ENCODE measurements around the gene UBL7.

Gene UBL7

DNA sequence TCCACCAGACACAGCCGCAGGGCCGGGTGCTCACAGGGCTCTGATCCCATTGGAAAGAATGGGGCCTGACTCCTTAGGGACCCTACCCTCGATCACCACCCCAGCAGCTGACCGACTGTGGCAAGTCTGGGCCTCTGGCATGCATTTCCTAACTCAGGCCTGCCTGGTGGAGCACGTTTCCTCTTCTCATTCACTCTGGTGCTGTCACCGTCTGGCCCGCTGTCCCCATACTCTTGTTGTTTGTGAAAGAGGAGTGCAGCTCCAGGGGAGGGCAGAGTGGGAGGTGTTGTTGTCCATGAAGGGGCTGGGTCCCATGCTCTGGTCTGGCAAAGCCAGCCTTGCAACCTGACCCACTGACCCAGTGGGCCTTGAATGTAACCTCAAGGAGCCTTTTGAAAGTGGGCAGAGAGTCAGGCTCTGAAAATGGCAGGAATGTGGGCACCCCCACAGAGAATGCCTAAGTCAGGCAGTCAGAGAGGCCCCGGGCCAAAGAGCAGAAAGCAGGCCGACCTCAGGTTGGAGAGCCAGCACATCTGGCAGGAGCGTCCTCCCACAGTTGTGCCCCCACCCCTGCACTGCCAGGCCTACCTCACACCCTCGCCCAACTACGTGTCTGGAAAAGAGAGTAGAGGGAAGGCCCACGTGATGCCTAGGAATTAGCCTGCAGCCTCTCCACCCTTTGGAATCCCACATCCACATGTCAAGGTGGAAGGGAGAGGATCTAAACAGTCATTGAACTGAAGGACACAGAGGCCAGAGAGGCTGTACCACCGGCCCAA, 38.1 kb downstream of the UBL7 start:
- no peak for DNase-seq

DNA sequence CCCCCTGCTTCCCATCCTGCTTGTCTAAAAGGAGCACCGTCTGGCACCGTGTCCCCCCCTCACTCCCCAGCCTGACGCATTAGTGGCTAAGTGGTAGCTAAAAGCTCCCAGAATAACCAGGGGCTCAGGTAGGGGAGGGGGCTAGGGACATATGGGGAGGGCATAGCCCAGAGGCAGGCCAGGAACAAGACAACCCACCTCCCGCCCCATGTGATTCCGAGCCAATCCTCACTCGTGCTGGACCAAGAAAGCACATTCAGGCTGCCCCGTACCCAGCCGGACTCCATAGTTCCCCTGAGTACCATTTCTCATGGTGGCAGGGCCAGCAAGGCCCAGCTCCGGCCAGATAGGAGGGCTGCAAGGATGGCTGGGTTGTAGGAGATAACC, 38.7 kb downstream of the UBL7 start:
- no peak for DNase-seq

DNA sequence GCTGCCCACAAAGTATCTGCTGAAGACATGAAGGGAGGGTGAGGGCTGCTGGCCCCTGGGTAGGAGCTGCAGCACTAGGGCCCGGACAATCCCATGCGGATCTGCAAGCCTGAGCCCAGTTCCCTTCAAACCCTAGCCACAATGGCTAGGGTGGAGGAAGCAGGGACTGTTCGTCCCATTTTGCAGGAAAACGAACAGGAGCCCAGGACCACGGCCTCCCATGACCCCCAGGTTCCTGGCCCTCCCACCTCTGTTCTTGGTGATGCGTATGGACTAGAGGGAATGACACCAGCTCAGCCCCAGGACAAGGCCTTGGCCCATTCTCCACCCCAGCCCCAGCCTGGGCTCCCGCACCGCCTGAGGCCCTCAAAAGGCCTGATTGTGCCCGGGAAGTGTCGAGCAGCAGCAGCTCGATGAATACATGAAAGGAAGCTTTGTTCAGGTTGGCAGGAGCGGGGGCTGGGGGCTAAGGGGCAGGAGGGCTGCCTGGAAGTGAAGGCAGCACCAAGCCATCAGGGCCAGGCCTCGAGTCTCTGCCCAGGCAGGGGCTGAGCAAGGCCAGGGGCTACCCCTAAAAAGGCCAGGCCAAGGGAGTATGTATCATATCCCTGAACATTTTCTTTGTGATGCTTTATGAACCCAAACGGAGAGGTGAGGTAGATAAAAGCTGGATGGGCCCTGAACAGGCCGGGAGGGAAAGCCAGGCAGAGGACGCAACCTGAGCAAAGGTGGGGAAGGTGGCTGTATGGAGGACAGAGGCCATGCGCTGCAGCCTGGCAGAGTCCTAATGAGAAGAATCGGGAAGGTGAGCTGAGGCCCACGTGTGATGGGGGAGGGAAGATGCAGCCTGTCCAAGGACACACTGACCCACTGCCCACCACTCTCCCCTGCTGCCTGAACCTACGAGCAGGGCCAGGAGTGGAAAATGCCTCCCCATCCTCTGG, 39.4 kb downstream of the UBL7 start:
- no peak for DNase-seq

DNA sequence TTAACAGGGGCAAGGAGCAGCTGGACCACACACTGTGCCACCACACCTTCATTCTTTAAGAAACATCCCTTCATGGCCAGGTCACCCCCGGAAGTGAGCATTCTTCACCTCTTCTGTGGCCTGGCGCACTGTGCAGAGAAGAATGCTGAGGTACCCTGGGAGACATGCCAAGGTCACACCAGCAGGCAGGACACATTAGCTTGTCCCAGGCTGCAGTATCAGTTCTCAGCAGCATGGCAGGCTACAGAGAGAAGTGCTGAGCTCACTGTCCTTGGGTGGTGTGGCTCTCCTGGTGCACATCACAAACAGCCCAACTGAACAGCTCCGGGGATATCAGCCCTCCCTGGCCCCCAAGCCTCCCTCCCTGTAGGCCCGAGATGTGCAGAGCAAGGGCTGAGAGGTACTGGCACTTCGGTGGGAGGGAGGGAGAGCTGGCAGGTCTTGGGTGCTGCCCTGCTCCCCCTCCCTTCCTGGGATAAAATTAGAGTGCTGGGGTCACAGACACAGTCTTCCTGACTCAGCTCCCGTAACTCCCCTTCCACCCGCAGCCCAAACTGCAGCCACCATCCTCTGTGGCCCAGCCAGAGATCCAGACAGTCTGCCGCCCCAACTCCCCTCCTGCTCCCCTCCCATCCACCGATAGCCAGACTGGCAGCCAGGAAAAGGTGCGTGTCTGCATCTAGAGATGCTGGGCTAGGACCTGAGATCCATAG, 40.6 kb downstream of the UBL7 start:
- DNase-seq, result no peak

DNA sequence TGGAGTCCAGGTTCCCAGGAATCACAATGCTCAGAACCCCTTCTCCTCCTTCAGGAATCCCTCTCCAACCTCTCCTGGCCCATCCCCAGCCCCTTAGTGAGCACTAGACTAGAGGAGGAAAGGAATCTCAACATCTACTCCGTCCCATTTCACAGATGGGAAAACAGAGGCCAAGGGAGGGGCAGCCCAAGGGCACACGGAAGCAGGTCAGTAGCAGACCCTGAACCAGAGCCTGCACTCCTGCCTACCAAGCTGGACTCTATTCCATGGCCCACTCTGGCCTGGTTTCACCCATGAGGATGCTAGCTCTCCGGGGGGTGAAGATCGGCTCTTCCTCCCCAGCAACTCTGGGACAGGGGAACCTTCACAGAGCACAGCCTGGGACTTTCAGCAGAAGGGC, 41.5 kb downstream of the UBL7 start:
- no peak for DNase-seq

DNA sequence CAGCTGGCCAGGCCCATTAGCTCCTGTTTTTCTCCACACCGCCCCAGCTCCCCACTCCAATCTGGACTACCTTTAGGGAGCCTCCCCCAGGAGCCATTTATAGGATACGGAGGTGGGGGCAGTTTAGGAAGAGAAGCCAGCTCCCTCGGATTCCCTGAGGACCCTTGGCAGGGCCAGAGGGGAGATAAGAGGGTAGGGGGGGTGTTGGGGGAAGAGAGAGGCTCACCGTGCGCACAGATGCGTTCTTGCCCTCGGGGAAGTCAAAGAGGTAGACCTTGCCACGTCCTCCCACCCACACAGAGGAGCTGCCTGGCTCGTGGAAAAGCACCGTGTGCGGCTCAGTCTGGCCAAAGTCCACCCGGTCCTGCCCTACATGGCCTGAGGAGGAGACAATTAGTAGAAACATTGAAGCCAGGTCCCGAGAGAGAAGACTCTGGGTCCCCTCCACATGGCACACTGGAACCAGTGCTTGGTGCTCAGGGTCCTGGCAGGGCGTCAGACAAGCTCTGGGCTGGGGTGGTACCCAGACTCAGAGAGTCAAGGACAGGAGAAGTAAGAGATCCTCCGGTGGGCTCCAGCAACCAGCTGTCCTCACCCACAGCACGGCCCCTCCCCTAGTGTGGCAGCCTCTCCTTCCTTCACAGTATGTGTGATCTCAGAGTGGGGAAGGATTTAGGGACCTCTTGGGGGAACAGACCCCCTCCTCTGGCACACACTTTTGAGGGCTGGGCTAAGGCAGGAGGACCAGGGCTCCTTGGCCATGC, 42.2 kb downstream of the UBL7 start:
- DNase-seq, result no peak

DNA sequence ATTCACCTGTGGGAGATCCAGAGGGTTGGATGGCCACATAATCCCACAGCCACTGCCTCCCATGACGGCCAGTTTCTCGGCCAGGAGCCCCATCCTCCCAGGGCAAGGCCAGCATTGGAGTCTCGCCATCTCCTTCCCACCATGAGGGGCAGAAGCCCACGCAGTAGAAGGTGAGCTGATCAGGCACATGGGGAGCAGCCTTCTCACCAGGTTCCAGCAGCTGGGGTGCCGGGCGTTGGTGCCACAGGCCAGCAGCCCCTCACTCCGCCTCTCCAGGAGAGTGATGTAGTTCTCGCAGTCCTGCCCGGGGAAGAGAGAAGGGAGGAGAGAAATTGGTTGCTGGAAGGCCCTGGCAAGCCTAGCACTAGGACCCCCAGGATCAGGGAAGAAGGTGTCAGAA, 43.3 kb downstream of the UBL7 start:
- DNase-seq, result no peak

DNA sequence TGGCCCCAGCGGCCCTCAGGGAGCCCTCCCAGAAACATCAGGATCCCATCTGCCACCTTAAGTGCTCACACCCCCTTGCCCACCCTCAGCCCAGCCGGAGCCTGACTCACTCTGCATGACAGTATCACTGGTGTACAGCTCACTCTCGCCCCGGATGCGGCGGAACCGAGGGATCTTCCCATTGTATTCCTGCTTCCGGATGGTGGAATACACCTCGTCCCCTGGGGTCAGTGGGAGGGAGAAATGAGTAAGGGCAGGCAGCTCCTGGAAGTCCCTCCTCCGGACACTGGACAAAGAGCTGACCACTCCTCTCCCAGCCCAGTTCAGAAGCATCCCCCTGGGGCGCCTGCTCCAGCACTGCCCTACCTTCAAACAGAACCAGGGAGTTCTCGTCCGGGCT, 43.7 kb downstream of the UBL7 start:
- no peak for DNase-seq

DNA sequence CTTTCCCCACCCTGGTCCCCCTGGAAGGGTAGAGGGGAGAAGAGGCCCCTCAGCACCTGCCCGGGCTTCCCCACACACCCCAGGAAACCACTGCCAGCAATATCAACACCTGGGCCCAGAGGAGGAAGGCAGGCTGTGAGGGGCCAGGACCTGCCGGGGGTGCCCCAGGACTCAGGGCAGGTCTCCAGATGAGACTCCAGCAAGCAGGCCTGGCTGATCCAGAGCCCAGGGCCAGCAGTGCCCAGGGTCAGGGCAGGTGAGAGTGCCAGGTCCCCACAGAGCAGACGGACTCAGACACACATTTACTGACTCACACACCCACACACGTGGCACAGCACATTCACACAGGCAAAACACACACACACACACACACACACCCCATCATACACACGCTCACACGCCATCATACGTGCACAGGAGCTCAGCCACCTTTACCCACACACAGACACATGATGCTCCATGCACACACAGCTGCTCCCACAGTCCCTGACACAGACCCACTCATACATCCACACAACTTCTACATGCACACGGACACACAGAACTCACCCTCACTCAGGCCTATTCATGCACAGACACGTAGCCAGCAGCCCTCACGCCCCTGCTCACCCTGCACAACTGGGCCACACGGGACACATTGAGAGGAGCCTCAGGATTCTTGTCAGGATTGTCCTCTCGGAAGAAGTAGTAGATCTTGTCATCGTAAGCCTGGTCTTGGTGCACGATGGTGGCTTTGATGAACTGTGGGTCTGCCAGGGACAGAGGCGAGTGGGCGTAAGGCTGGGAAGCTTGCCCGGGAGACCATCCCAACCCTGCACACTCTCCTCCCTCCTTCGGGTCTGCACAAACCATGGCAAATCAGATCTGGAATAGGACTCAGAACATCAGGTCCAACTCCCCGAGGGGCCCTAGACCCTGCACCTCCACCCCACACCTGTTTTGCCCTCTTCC, 44.7 kb downstream of the UBL7 start:
- DNase-seq, result no peak

DNA sequence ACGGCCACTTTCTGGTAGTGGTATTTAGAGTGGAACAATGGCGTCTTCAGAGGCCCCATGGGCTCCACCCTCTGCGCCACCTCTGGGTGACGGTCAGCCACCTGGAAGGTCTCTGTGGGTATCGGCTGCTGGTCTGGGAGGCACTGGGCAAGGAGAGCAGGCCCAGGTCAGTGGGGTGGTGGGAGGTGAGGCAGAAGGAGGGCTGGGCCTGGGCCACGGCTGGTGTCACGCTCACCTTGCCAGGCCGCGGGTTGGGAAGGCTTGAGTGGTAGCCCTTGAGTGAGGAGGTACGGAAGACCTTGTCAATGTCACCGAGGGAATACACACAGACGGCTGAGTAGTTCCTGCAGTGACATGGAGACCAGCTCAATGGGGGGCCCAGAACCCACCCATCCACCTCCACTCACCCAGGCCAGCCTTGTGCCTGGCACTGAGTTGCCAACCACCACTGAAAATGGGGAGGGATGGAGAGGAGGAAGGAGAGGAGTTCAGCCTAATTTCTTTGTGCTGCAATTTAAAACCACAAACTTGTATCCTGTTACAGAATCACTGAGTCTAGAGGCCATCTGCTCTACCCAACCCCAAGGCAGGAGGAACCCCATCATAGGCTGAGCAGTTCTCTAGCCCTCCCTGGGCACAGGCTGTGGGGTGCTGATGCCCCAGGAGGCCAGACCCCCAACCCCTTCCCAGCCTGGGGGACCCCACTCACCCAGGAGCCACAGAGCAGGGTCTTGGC, 46.2 kb downstream of the UBL7 start:
- DNase-seq, result no peak

DNA sequence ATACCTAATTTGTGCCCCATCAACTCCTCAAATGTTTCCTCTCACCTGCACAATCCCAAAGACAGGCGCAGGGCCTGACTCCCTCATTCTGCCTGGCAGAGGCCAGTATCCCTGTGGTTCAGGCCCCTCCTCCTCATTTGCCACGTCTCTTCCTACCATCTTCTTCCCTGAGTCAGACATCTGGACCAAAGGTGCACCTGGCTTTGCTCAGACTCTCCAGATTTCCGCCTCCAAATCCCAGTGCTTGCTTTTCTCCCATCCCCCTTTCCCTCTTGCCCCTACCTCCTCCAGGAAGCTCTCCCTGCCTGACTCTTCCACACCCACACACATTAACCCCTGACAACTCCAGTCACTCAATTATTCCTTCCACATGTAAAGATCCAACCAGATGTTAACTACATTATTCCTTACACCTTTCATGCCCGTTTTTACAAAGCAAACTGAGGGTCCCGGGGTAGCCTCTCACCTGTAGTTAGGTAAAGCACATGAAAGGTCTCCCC, 46.8 kb downstream of the UBL7 start:
- no peak for DNase-seq

DNA sequence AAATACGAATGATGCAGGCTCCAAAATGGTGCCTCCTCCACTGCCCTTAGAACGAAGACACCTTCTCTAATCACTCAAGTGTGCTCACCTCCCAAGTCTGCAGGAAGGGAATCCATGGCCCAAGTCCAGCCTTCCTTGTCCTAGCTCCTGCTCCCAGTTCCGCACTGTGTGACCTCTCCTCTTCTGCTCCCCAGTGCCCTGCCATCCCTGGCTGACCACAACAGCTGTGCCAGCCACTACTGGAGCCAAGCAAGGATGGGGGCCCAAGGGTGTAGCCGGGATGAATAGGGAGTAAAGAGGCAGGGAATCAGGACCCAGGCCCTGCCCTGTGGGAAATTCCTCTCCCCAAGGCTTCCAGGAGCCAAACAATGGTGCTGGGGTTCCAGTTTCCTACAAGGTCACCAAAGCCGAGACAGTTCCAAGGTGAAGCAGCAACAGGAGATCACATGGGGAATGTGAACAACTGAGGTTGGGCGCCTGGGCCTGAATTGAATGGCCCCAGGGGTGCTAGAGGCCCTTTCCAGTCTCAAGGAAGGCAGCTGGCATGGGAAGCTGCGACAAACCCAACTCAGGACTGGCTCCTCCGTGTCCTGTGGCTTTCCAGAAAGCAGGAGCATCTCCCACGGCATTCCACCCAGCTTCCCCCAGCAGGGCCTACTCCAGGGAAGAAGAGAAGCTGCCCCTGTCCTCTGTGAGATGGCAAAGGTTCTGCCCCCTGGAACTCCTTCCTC, 47.4 kb downstream of the UBL7 start:
- no peak for DNase-seq

DNA sequence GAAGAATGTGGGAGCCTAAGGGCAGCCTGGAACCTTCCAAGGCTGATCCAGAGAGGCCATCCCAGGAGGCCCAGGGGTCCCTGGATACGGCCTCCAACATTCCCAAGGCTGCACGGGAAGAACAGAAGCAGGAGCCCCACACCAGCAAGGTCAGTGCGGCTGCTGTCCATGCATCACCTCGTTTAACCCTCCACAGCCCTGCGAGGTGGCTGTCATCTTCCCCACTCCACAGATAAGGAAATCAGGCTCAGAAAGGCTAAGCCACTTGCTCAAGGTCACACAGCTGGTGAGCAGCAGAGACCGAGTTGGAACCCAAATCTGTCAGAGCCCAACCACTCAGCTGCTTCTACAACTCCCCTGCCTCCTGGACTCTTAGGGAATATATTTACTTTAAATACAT, 48.8 kb downstream of the UBL7 start:
- no peak for DNase-seq

DNA sequence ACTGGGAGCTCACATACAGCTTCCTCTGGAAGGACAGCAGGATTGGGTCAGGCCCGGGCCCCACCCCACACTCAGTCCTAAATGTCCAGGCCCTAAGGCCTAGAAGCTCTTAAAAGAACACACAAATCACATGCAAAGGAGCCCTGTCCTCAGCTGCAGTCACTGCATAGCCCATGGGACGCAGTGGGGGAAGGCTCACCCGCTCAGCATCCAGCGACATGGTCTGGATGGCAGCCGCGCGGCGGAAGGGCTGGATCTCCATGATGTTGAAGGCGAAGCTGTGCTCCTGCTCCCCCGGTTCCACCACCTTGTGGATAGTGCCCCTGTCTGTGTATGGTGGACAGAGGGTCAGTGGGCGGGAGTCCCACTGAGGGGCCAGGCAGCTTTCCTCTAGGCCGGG, 49.3 kb downstream of the UBL7 start:
- no peak for DNase-seq

DNA sequence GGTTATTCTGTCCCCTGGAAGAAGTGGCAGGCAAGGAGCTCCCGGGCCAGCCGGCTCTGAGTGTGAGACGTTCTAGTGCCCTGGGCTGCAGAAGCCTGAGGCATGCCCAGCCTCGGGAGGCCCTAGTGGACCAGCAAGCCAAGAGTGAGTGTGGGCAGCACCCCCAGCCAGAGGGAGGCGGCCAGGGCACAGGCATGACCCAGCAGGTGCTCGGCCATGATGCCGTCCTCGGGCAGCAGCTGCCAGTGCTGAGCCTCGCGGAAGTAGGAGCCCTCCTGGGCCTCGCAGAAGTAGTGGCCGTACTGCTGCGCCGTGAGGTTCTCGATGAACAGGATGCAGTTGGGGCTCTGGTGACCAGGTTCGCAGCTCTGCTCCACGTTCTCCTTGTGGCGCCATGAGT, 50.5 kb downstream of the UBL7 start:
- no peak for DNase-seq

DNA sequence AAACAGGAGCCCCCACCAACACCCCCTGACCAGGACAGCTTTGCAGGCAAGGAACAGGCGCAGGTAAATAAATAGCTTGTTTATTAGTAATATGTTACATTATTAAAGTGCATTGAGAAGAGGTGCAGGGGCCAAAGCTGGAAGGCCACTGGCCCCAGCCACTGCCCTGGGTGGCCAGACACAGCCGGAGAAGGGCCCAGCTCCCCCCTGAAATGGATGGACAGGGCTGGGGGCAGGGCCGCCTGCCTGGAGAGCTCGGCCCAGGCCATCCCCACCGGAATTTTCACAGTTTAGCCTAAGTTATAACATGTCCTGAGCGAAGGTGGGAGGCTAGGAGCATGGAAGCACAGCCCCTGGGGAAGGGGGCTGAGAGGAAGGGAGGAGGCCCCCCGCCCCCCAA, 51.7 kb downstream of the UBL7 start:
- DNase-seq, result no peak

DNA sequence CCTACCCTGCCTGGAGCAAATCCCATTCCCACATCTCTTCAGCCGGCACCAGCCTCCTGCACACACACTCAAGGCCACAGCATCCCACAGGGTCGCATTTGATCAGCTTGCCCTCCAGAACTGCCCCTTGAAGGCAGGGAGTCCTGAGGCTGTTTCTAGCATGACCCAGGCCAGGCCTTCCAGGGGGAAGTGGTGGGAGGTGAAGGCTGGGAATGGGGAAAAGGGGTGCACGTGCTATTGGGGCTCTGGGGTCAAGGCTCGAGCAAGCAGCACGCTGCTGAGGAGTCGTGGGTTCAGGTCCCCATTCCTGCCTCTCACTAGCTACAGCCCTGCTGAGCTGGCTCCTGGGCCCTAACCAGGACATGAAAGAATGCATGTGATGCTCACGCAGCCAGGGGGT, 52.1 kb downstream of the UBL7 start:
- no peak for DNase-seq

DNA sequence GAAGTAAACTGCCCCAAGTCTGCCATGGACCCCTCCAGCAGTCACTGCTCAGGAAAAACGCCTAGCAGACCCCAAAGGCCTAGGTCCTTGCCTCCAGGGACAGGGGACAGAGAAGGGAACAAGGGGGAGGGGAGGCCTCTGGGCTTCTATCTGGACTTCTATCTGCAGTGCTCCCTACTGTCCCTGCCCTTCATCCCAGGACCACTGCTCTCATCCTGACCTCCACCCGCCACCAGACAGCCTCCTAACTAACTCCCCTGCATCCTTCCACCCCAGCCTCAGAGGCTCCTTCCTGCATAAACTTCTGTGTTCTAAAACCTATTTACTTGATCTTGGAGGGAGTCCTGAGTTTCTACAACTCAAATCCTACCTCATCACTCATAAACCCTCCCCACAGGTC, 52.6 kb downstream of the UBL7 start:
- no peak for DNase-seq

DNA sequence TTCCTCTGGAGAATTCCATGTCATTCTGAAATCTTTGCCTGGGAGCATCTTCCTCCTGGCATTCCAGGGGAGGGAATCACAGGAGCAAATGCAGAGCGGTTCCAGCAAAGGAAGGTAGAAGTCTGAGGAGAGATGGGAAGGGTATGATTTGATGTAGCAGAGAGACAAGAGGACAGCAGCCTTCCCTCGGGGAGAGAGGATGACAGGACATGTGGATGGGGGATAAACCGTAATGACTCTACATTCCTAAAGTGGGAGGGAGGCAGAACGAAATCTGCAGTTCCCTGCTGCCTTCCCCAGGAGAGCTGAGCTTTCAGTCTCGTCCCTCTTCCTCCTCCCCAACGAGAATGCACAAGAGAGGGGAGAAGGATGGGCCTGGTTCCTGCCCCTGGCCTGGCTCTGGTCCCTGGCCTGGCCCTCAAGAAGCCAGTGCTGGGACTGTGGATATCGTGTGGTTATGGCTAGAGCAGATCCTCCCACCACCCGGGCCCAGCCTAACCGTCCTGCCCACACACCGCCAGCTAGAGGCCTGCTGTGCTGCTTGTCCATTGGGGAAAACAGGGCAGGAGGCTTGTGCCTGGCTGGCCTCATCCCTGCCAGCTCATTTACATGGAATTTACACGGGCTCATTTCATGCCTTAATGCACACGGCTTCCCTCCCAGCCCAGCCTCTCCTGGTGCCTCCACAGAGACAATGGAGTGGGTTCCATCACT, 53.8 kb downstream of the UBL7 start:
- no peak for DNase-seq
